Duodenal mucosa (tissue), 2 donors: Measurements from ENCODE around the gene SDF2.
"Not testable (repeated sequence)": the region's sequence is repeated elsewhere in the genome, so short reads cannot be mapped to it uniquely, and the experiment has no call there.

Source experiments
- H3K27ac ChIP-seq: one replicate; pipeline ENCODE4 v1.7.0; 2013; ENCODE audit warnings: low read depth, low read length
- H3K27me3 ChIP-seq, 2 donors: one replicate each; pipeline ENCODE4 v1.7.0; 2013; ENCODE audit warnings: low read length in 2 of 2, control low read depth in 1 of 2; ENCODE audit not compliant: insufficient read depth in 2 of 2, control insufficient read depth in 1 of 2
- H3K36me3 ChIP-seq, 2 donors: one replicate each; pipeline ENCODE4 v1.7.0; 2013; ENCODE audit warnings: low read length in 2 of 2, control low read depth in 1 of 2; ENCODE audit not compliant: insufficient read depth in 2 of 2, control insufficient read depth in 1 of 2
- H3K4me1 ChIP-seq, 2 donors: one replicate each; pipeline ENCODE4 v1.7.0; 2013; ENCODE audit warnings: low read length in 2 of 2, control low read depth in 1 of 2; ENCODE audit not compliant: insufficient read depth in 2 of 2, control insufficient read depth in 1 of 2
- H3K4me3 ChIP-seq, 2 donors: one replicate each; pipeline ENCODE4 v1.7.0; 2013; ENCODE audit warnings: low read length in 2 of 2, low read depth in 1 of 2
- H3K9ac ChIP-seq, 2 donors: one replicate each; pipeline ENCODE4 v1.7.0; 2013; ENCODE audit warnings: low read length in 2 of 2, low read depth in 1 of 2
- H3K9me3 ChIP-seq, 2 donors: one replicate each; pipeline ENCODE4 v1.7.0; 2013; ENCODE audit warnings: low read length in 2 of 2, control low read depth in 1 of 2; ENCODE audit not compliant: control insufficient read depth in 1 of 2

SDF2 gene

GRCh38 chr17:28615260-28615940 lies 46.3 kb downstream of the SDF2 start:
- Histone ChIP-seq H3K27me3 (no peaks in the 10 kb centered on the region), H3K36me3 (peaks cover 63 to 80% of the 10 kb centered on the region in 2 donors), H3K9me3 (no peaks in the 10 kb centered on the region), H3K27ac (no peak overlapping the region), H3K9ac (no peak overlapping the region), H3K4me1 (peaks cover 13 to 21% of the 10 kb centered on the region in 2 donors), H3K4me3 (no peak overlapping the region)

- Histone ChIP-seq H3K27ac (no peak within 1 kb of the TSS), H3K36me3 (peaks cover 49 to 69% of the 10 kb centered on the region in 2 donors), H3K4me3 (no peak within 1 kb of the TSS)
These were observed 47.8 kb downstream of the SDF2 start, which contains the start of gene RSKR for GRCh38 chr17:28613931-28614381. RSKR (minus strand) TSS chr17:28614185; CDS start chr17:28614161, 24 bp downstream.

GRCh38 chr17:28612936-28613872 lies 48.5 kb downstream of the SDF2 start:
- Histone ChIP-seq H3K36me3 (peaks cover 42 to 61% of the 10 kb centered on the region in 2 donors), H3K27ac (no peak overlapping the region), H3K27me3 (no peaks in the 10 kb centered on the region), H3K9me3 (no peaks in the 10 kb centered on the region), H3K4me3 (no peak overlapping the region), H3K9ac (no peak overlapping the region), H3K4me1 (peaks cover 17 to 26% of the 10 kb centered on the region in 2 donors)

More at GRCh38 chr17:28613931-28614381, 47.8 kb downstream of the SDF2 start, which contains the start of gene RSKR:
- Histone ChIP-seq H3K9ac (no peak within 1 kb of the TSS), H3K4me1 (peaks cover 17 to 26% of the 10 kb centered on the region in 2 donors), H3K9me3 (no peaks in the 10 kb centered on the region), H3K27me3 (no peaks in the 10 kb centered on the region)

GRCh38 chr17:28612531-28612930 lies 49.2 kb downstream of the SDF2 start:
- no peak overlapping the region for H3K27ac ChIP-seq
- peaks cover 41 to 55% of the 10 kb centered on the region in 2 donors for H3K36me3 ChIP-seq
- peak overlapping the region in 1 of 2 donors; percentile 11 for H3K9ac ChIP-seq
- no peaks in the 10 kb centered on the region for H3K27me3 ChIP-seq
- H3K4me1 ChIP-seq: peaks cover 17 to 26% of the 10 kb centered on the region in 2 donors
- no peak overlapping the region for H3K4me3 ChIP-seq
- no peaks in the 10 kb centered on the region for H3K9me3 ChIP-seq

GRCh38 chr17:28610376-28610775 lies 51.3 kb downstream of the SDF2 start:
- no peak overlapping the region for H3K27ac ChIP-seq

DNA sequence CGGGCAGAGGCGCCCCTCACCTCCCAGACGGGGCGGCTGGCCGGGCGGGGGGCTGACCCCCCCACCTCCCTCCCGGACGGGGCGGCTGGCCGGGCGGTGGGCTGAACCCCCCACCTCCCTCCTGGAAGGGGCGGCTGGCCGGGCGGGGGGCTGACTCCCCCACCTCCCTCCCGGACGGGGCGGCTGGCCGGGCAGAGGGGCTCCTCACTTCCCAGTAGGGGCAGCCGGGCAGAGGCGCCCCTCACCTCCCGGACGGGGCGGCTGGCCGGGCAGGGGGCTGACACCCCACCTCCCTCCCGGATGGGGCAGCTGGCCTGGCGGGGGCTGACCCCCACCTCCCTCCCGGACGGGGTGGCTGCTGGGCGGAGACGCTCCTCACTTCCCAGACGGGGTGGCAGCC lies 57.7 kb downstream of the SDF2 start:
- not testable (repeated sequence) for H3K9ac ChIP-seq, H3K9me3 ChIP-seq, H3K4me3 ChIP-seq, H3K27me3 ChIP-seq, H3K4me1 ChIP-seq, H3K36me3 ChIP-seq, H3K27ac ChIP-seq

More at GRCh38 chr17:28610376-28610775, 51.3 kb downstream of the SDF2 start:
- H3K27me3 ChIP-seq: no peaks in the 10 kb centered on the region
- no peaks in the 10 kb centered on the region for H3K9me3 ChIP-seq
- H3K4me3 ChIP-seq: no peak overlapping the region
- H3K9ac ChIP-seq: no peak overlapping the region
- peaks cover 17 to 26% of the 10 kb centered on the region in 2 donors for H3K4me1 ChIP-seq
- H3K36me3 ChIP-seq: peaks cover 20 to 34% of the 10 kb centered on the region in 2 donors

GRCh38 chr17:28599311-28600184 lies 62.2 kb downstream of the SDF2 start:
- Histone ChIP-seq H3K9me3 (no peaks in the 10 kb centered on the region), H3K27me3 (no peaks in the 10 kb centered on the region), H3K36me3 (no peaks in the 10 kb centered on the region), H3K9ac (peak overlapping the region; percentile 93 to 96), H3K4me1 (peaks cover 12 to 19% of the 10 kb centered on the region in 2 donors), H3K27ac (peak overlapping the region; percentile 86), H3K4me3 (peak overlapping the region; percentile 75 to 76)

GRCh38 chr17:28598799-28599310 lies 62.9 kb downstream of the SDF2 start, which contains the start of gene SPAG5:
SPAG5 (minus strand) TSS chr17:28599025; CDS start chr17:28598946, 79 bp downstream.
- Histone ChIP-seq H3K4me1 (peaks cover 12 to 19% of the 10 kb centered on the region in 2 donors), H3K36me3 (no peaks in the 10 kb centered on the region), H3K4me3 (peak within 1 kb of the TSS; percentile 75 to 76), H3K27me3 (no peaks in the 10 kb centered on the region), H3K9ac (peak within 1 kb of the TSS; percentile 93 to 96), H3K27ac (peak within 1 kb of the TSS; percentile 86), H3K9me3 (no peaks in the 10 kb centered on the region)

DNA sequence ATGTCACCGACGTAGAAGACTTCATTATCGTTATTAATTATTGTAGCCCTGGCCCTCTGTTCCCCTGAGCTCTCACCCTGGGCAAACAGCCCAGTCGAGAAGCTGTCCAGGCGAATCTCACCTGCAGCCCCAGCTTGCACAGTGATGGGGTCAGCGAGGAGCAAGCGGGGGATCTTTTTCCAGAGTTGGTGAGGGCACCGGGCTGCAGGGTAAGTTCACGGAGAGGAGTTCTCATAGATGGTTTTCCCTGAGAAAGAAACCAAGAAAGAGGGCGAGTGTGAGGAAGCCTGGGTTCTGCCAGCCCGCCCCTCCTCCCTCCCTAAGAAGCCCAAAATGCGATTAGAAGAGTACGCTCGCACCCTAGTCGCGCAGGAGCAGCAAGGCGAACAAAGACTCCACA lies 63.3 kb downstream of the SDF2 start:
- Histone ChIP-seq H3K36me3 (no peaks in the 10 kb centered on the region), H3K27me3 (no peaks in the 10 kb centered on the region), H3K9me3 (no peaks in the 10 kb centered on the region), H3K9ac (peak overlapping the region; percentile 93 to 96), H3K4me1 (peaks cover 12 to 19% of the 10 kb centered on the region in 2 donors), H3K27ac (no peak overlapping the region), H3K4me3 (peak overlapping the region; percentile 75 to 76)
